ENCODE measurements around the gene SNX22.
A peak's percentile ranks its signal among the peaks of the same experiment; 100 is the strongest.

Gene SNX22

DNA sequence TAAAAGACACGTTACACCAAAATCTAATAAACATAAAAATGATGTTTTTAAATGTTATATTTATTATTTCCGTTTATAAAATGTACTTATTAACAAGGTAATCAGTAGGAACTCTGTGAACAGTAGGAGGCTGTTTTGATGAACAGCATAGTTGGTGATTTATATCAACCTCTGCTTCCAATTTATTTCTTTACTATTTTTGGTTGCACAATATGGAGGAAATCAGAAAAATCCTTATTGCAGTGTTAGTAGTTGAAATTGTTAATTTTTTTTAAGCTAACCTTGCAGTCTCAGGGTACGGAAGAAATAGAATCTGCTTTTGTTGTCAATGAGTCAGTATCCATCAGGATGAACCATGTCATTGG is 5.0 kb upstream of the SNX22 start:
- no peak for TF ChIP-seq PPARA (CRISPR knock-in tag; IDR thresholded peaks at IDR 0.05; ENCODE audit: borderline replicate concordance)
- no peak for ATAC-seq

GRCh38 chr15:64146885-64147681 is 4.4 kb upstream of the SNX22 start:
- TF ChIP-seq GLIS3 (CRISPR knock-in tag; IDR thresholded peaks at IDR 0.05), result no peak
- TF ChIP-seq TSHZ2 (CRISPR knock-in tag; IDR thresholded peaks at IDR 0.05), result peak; percentile 68
- TF ChIP-seq PPARA (CRISPR knock-in tag; IDR thresholded peaks at IDR 0.05; ENCODE audit: borderline replicate concordance), result no peak
- no peak for TF ChIP-seq ZNF70 (CRISPR knock-in tag; IDR thresholded peaks at IDR 0.05)
- no peak for TF ChIP-seq SNAI2 (CRISPR knock-in tag; IDR thresholded peaks at IDR 0.05)
- TF ChIP-seq CSDC2 (CRISPR knock-in tag; IDR thresholded peaks at IDR 0.05), result no peak
- no peak for TF ChIP-seq ZC3H10 (CRISPR knock-in tag; IDR thresholded peaks at IDR 0.05)
- peak; percentile 31; the same call in 1 of the 2 replicates for TF ChIP-seq TCF4 (CRISPR knock-in tag; IDR thresholded peaks at IDR 0.05; ENCODE audit: borderline replicate concordance)
- peak; percentile 6; the same call in 1 of the 3 replicates for ATAC-seq

DNA sequence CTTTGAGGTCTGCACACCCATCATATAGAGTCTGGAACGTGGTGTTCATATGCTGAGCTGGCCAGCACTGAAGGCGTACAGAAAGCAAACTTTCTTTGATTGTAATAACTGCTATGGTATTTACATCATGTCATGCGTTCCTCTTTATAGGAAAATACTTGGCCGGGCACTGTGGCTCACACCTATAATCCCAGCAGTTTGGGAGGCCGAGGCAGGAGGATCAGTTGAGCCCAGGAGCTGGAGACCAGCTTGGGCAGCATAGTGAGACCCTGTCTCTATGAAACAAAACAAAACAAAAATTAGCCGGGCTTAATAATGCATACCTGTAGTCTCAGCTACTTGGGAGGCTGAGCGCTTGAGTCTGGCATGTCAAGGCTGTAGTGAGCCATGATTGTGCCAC is 3.4 kb upstream of the SNX22 start:
- ATAC-seq, result no peak
- no peak for TF ChIP-seq TCF4 (CRISPR knock-in tag; IDR thresholded peaks at IDR 0.05; ENCODE audit: borderline replicate concordance)
- no peak for TF ChIP-seq GLIS3 (CRISPR knock-in tag; IDR thresholded peaks at IDR 0.05)
- TF ChIP-seq RARB (CRISPR knock-in tag; IDR thresholded peaks at IDR 0.05), result no peak
- no peak for TF ChIP-seq ZC3H10 (CRISPR knock-in tag; IDR thresholded peaks at IDR 0.05)
- TF ChIP-seq ZFP3 (CRISPR knock-in tag; IDR thresholded peaks at IDR 0.05), result no peak
- TF ChIP-seq ZNF565 (CRISPR knock-in tag; conservative IDR thresholded peaks at IDR 0.05; ENCODE audit: low read depth), result no peak
- TF ChIP-seq BACH2 (CRISPR knock-in tag; IDR thresholded peaks at IDR 0.05; ENCODE audit: borderline replicate concordance), result no peak
- no peak for TF ChIP-seq PPARA (CRISPR knock-in tag; IDR thresholded peaks at IDR 0.05; ENCODE audit: borderline replicate concordance)
- TF ChIP-seq ISL1 (CRISPR knock-in tag; IDR thresholded peaks at IDR 0.05), result no peak
- TF ChIP-seq, protein P1, sequence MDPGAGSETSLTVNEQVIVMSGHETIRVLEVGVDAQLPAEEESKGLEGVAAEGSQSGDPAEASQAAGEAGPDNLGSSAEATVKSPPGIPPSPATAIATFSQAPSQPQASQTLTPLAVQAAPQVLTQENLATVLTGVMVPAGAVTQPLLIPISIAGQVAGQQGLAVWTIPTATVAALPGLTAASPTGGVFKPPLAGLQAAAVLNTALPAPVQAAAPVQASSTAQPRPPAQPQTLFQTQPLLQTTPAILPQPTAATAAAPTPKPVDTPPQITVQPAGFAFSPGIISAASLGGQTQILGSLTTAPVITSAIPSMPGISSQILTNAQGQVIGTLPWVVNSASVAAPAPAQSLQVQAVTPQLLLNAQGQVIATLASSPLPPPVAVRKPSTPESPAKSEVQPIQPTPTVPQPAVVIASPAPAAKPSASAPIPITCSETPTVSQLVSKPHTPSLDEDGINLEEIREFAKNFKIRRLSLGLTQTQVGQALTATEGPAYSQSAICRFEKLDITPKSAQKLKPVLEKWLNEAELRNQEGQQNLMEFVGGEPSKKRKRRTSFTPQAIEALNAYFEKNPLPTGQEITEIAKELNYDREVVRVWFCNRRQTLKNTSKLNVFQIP (CRISPR knock-in tag; IDR thresholded peaks at IDR 0.05; ENCODE audit: borderline replicate concordance, low read depth), result no peak
- no peak for TF ChIP-seq SNAI2 (CRISPR knock-in tag; IDR thresholded peaks at IDR 0.05)
- no peak for TF ChIP-seq ZNF70 (CRISPR knock-in tag; IDR thresholded peaks at IDR 0.05)
- TF ChIP-seq OSR1 (CRISPR knock-in tag; IDR thresholded peaks at IDR 0.05), result no peak
- no peak for TF ChIP-seq CSDC2 (CRISPR knock-in tag; IDR thresholded peaks at IDR 0.05)

DNA sequence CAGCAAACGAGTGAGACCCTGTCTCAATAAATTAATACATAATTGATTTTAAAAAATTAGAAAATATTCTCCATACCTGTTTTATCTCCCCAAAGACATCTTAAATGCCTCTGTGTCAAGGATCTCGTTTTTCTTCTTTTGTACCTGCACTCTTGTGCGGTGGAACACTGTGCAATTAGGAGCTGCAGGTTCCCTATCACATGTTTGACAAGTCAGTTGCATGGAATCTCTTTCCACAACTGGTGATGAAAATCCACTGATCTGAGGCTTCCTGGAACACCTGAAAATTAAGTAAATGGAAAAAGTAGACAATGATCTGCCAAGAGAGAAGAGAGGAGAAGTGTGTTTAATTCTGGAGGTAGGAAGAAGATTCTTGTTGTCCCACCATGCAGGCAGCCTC is 3.0 kb upstream of the SNX22 start:
- TF ChIP-seq ZFP30 (CRISPR knock-in tag; IDR thresholded peaks at IDR 0.05) (no peak), ZNF70 (CRISPR knock-in tag; IDR thresholded peaks at IDR 0.05) (no peak), BACH2 (CRISPR knock-in tag; IDR thresholded peaks at IDR 0.05; ENCODE audit: borderline replicate concordance) (no peak), ZC3H10 (CRISPR knock-in tag; IDR thresholded peaks at IDR 0.05) (no peak), ZNF8 (CRISPR knock-in tag; IDR thresholded peaks at IDR 0.05) (no peak), TSHZ2 (CRISPR knock-in tag; IDR thresholded peaks at IDR 0.05) (no peak), ZFP3 (CRISPR knock-in tag; IDR thresholded peaks at IDR 0.05) (no peak), ZNF565 (CRISPR knock-in tag; conservative IDR thresholded peaks at IDR 0.05; ENCODE audit: low read depth) (no peak)
- TF ChIP-seq, protein P2, sequence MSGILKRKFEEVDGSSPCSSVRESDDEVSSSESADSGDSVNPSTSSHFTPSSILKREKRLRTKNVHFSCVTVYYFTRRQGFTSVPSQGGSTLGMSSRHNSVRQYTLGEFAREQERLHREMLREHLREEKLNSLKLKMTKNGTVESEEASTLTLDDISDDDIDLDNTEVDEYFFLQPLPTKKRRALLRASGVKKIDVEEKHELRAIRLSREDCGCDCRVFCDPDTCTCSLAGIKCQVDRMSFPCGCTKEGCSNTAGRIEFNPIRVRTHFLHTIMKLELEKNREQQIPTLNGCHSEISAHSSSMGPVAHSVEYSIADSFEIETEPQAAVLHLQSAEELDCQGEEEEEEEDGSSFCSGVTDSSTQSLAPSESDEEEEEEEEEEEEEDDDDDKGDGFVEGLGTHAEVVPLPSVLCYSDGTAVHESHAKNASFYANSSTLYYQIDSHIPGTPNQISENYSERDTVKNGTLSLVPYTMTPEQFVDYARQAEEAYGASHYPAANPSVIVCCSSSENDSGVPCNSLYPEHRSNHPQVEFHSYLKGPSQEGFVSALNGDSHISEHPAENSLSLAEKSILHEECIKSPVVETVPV (CRISPR knock-in tag; IDR thresholded peaks at IDR 0.05), result no peak
- TF ChIP-seq, protein P3, sequence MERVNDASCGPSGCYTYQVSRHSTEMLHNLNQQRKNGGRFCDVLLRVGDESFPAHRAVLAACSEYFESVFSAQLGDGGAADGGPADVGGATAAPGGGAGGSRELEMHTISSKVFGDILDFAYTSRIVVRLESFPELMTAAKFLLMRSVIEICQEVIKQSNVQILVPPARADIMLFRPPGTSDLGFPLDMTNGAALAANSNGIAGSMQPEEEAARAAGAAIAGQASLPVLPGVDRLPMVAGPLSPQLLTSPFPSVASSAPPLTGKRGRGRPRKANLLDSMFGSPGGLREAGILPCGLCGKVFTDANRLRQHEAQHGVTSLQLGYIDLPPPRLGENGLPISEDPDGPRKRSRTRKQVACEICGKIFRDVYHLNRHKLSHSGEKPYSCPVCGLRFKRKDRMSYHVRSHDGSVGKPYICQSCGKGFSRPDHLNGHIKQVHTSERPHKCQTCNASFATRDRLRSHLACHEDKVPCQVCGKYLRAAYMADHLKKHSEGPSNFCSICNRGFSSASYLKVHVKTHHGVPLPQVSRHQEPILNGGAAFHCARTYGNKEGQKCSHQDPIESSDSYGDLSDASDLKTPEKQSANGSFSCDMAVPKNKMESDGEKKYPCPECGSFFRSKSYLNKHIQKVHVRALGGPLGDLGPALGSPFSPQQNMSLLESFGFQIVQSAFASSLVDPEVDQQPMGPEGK (CRISPR knock-in tag; IDR thresholded peaks at IDR 0.05; ENCODE audit: borderline replicate concordance), result no peak
- ATAC-seq, result no peak
